ENCODE measurements around the gene AUH.

Gene AUH

DNA sequence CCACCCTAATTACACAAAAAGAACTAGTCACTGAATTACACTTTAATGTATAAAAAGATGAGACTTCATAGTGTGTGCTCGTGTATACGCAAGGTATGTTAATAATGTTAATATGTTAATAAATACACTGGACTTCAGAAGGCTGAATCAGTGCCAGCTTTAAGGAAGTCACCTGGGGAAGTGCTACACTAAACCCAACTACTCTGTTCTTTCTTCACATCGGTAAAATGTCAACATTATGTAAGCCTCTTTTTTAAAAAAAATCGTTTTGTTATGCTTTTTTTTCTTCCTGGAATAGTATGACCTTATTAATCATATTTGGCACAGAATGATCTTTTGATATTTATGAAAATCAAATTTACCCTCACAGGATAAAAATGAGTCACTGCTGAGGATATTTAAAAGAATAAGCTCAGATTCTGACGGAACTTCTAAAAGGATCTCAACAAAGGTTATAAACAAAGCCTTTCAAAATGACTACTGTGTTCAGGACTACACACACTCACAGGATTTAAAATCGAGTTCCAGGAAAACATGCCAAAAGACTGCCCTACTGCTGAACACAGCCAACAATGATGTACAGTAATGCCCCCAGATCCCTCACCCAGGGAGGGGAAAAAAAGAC is 75.9 kb downstream of the AUH start:
- DNase-seq, result no peak

DNA sequence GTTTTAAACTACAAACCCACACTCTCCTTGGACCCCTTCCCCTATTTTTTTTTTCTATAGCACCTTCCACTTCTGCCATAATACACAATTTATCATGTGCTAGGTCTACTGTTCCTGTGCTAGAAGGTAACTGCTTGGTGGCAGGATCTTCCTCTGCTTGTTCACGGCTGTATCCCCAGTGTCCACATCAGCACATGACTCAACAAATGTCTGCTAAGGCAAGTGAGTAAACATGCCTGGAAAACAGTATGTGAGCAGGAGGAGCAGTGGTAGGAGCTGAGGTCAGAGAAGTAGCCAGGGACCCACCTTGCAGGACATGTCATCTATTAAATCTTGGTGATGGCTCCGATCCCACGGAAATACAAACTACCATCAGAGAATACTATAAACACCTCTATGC is 79.4 kb downstream of the AUH start:
- DNase-seq, result no peak

DNA sequence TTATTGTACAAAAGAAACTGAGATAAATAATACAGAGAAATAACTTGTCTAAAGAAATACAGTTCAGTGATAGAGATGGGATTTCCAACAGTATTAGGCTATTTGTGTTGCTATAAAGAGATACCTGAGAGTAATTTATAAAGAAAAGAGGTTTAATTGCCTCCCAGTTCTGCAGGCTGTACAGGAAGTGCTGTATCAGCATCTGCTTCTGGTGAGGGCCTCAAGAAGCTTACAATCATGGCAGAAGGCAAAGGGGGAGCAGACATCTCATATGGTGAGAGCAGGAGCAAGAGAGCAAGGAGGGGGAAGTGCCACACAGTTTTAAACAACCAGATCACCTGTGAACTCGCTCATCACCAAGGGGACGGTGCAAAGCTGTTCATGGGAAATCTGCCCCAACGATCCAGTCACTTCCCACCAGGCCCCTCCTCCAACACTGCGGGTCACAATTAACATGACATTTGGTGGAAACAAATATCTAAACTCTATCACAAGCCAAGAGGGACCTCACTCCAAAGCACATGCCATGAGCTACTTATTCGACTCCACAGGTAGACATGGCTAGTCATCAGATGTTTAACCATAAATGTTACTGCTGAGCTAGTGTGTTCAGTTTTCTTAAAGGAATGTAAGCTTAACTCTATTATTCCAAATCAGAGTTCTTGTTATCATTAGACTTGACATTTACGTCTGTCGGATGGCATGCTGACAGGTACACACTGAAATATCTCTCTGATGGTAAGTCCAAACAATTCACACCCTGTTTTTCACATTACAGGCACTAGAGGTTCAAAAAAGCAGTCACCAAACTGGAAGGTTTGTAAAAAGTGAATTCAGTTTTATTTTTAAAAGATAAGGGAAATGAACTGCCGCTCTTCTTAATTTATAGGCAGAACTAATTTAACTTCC is 82.2 kb downstream of the AUH start:
- DNase-seq, result no peak

DNA sequence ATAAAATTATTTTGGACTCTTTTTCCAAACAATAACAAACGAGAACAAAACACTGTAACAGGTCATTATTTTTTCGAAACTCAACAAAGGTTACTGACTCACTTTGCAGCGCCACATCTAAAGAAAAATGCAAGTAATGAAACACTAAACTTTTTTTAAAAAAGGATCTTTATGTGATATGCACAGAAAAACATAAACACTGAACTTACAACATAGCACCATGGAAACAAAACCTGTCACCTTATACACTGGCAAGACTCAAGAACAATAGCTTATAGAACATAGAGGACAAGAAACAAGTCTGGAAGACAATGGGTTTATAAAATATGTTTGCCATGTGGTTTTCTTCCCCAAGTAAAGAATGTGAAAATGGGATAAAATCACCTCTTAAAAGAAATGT is 85.2 kb downstream of the AUH start:
- DNase-seq, result no peak

DNA sequence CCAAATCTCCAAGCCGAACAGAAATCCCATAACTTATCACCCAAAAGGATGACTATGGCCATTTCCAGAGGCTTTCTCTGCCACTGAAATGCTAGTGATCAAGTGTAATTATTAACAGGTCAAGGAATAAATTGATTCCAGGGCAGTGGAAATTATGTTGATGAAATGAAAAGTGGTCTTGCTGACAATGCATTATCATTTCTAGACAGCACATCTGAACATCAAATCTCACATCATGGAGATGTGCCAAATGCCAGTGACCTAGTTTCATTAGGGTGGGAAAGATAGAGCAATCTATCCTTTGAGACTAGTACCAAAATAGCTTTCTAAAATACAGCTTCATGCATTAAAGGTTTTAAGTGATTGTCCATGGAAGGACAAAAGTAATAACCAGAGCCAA is 86.1 kb downstream of the AUH start:
- DNase-seq, result no peak

DNA sequence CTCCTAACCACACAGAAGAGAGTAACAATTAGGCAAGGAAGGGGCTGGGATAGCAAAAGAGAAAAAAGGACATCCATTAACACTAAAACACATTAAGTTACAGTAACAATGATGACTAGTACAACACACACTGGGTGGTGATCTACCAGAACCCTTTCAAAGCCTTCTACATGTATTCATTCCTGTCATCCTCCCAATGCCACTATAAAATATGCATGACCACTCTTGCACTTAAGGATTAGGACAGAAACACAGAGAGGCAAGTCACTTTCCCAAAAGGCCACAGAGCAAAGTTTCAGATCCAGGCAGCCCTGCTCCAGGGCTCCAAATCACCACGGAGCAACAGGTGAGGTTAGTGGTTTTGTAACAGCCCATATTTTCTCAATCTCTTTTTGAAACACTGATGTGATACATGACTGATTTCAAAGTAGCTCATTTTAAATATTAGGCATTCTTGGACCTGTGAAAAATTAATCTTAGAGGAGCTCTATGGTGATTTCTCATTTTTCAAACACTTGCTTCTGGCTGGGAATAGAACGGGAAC is 86.7 kb downstream of the AUH start:
- DNase-seq, result no peak

DNA sequence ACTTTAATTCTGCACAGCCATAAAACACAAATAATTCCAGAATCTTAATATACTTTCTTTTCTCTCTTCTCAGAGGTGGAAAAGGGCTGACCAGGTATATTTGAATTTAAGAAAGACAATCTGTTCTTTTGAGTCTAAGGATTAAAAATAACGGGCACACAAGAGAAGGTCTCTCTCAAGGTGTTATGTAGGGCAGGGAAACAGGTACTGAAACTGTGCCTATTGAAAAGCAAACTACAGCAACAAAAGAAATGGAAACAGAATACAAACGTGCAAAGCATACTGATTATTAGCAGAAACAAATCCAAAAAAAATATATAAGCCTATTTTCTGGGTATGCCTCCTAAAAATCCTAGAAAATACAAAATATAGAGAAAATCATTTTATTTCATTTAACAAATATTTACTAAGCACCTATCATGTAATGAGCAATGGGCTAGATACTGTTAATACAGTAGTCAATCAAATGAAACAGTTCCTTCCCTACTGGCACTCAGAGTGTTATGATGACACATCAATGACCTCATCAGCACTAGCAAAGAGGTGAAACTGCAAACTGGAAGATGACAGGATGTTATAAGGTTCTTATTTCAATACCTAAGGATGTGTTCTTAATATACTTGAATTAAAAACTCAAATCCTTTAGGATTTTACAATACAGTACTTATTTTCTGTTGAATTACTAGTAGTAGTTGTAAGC is 87.7 kb downstream of the AUH start:
- no peak for DNase-seq

DNA sequence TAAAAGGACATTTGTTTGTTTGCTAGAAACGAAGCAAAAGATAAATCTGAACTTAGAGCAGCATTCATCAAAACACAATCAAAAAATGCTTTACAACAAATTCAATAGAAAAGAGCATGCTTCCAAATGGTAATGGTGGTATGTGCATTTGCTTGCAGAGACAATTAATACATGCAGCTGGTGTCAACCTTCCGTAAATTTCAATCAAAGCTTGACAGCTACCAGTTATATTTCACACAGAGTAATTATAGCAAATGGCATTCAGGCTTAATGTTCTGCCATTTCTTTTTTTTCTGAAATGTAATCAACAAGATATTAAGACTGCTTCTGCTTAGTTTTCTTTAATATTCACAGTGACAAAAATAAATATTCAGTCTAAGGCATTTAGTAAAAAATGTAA is 90.6 kb downstream of the AUH start:
- no peak for DNase-seq

DNA sequence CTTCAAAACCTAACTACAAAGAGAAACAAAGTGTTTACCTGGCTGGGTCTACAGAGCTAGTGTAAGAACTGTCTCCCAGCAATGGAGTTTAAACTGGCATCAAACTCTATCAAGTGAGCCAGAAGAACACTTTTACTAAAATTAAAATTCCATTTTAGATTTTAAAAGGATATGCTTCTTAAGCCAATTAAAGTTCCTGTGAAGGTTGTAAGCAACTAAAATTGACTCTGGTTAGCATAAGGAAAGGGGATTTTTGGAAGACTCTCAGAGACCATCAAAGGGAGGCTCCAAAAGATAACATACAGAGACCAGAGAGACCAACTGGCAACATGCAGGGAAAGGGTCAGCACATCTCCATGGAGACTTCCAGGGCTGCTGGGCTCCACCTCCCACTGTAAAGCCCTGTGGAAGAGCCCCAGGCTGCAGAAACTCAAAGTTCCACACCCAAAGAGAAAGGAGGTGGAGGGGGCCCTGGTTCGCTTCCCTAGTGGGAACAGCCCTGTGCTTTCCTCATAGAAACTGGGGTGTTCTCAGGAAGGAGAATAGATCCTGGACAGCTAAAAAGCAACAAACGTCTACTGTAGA is 91.7 kb downstream of the AUH start:
- DNase-seq, result no peak

DNA sequence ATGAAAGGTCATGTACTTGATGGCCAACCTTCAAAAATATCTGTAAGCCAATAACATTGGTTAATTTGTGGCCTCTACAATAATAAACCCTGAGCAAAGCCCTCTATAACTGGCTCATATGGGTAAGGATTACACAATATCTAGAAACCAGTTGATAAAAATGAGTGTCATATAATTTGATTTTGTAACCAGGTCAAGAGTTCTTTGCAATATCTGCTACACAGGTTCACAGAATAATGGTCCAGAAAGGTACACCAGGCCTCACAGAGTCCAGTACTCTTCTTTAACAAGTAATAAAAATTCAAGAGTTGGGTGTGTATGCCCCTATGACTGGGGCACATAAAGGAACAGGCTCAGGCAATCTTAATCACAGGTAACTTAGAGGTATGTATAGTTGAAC is 95.3 kb downstream of the AUH start:
- DNase-seq, result no peak

DNA sequence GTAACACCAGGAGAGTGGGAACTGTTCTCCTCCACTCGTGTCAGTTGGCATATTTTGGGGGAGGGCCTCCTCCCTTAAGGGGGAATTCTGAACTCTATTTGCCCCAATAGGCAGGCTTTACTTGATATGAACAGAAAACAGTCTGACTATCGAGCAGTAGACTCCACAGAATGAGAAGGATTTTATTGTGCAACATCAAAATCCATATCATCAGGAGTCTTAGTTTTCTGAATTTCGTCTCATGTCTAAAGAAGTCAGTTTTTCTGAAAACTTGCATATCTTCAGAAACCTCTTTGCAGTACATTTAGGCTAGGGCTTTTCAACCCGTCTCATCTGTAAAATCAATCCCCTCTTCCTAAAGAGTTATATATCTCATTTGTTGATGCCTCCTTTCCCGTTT is 96.2 kb downstream of the AUH start:
- DNase-seq, result no peak

DNA sequence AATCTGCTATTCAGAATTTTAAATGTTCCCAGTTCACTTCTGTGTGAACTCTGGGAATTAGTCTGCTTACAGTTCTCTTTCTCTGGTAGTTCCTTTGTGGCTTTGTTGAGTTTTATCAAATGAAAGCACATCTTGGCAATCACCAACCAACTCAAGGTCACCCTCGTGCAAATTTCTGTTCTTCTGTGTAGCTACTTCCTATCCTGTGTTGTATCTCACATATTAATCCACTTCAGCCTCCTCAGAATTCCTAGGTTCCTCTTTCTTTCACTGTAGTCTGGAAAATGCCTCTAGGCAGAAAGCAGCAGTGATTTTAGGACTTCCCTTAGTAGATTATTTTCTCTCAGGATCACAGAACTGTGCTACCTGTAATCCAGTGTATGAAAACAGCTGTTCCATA is 100.3 kb downstream of the AUH start:
- no peak for DNase-seq

DNA sequence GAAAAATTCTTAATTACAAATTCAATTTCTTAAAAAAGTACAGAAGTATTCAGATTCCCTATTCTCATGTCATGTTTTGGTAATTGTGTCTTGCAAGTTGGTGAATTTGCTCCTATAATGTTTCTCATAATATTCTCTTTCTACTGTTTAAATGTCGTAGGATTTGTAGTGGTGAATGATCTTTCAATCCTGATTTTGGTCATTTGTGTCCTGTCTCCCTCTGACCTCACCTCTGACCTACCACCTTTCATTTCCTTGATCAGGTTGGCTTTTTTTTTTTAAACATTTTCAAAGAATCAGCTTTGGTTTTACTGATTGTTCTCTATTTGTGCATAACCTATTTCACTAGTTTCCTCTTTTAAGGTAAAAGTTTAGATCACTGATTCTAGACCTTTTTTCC is 102.6 kb downstream of the AUH start:
- DNase-seq, result no peak

DNA sequence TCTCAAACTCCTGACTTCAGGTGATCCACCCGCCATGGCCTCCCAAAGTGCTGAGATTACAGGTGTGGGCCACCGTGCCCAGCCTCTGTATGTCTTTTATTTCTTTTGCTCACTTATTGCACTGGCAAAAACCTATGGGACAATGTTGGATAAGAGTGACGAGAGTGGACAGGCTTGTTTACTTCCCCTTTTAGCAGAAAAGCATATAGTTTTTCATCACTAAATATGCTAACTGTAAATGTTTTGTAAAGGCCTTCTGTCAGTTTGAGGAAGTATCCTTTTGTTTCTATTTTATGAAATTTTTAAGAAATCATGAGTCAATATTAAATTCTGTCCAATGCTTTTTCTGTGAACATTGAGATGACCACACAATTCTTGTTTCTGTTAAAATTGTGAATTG is 103.3 kb downstream of the AUH start:
- no peak for DNase-seq

DNA sequence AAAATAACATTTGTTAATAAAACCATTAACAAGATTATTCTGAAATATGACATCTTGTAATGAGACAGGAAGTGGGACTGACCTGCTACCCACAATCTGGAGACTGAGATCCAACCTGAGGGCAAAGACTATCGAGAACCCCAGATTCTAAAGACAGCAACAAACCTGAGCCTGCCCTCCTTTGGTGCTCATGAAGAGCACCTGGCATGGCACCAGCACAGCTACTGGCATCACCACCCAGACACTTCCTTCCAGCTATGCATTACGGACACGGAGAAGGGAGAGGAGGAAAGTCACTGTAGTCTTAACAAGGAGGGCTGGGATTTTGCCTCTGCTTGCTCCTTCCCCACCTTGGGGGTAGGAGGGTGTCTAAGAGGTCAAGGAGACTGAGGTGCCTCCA is 105.5 kb downstream of the AUH start:
- no peak for DNase-seq

DNA sequence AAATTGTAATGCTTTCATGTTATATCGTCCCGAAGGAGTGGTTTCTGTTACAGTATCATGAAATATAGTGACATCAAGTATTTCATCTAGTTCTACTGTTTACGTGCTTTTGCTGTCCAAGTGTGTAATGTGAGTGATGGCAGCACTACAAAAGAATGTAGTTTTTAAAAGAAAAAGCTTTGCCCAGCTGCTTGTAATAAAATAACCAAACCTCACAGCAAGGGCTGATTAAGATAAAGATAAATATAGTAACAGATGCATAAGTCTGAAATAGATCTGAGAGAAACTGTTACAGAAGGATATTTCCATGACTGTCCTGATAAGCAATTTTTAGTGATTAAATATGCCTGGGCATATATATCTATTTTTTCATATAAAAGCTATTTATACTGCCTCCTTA is 106.4 kb downstream of the AUH start:
- no peak for DNase-seq

DNA sequence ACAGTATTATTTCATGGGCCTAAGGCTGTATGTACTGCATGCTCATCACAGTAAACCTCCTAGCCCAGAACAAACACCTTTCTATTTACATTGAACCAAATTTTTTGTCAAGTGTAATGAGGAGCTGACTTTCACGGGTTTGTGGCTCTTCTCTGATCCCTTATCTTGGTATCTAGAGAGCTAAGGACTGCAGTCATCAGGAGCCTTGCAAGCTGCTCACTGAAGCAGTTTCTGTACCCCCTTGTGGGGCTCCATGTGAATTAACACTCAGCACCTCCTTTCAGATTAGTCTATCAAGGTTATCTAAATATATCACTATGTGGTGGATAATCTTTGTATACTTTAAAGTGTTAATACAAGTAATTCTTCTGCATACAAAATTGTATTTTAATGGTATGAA is 108.2 kb downstream of the AUH start:
- peak; percentile 50 for DNase-seq

DNA sequence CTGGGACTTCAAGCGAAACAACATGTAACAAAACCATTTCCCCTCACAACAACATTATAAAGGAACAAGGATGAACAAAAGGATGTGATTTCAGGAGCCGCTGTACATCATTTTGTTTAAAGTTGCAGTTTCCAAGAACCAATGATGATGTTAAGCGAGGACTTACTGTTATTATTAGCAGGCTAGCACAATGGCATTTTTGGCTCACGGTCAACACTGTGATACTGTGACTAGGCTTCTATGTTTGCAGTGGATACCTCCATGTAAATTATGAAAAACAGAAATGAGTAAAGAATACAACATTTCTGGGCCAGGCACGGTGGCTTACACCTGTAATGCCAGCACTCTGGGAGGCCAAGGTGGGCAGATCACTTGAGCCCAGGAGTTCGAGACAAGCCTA is 113.0 kb downstream of the AUH start:
- no peak for DNase-seq

DNA sequence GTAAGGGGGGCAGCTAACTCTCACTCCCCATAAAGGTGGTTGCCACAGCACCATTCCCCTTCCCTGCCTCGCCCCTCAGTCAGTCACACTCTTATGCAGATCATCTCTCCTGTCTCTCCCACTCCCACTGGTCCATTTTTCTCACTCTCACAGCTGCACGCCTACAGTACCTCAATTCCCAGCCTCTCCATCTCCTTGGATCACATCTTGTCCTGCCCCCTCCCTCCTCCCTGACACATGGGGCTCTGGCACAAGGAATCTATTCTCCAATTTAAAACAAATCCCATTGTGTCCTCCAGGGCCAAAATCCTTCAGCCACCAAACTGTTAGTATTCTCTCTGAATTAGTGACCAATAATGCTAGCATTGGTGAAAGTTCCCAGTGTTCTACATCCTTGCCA is 114.4 kb downstream of the AUH start:
- DNase-seq, result no peak

DNA sequence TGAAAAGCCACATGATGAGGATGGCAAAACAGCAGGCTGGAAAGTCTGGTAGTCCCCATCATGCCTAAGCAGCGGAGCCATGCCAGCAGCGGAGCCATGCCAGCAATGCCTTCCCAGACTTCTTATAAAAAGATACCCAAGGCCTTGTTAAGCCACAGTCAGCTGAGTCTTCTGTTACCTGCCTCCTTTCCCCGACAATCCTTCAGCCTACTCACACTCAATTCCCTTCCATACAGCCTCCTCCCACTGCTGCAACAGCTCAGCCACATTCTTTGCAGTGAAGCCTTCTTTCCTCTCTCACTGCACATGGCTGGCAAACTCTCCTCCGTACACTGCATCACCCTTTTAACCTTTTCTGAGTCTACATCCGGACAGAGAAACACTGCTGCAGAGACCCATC is 114.9 kb downstream of the AUH start:
- no peak for DNase-seq

DNA sequence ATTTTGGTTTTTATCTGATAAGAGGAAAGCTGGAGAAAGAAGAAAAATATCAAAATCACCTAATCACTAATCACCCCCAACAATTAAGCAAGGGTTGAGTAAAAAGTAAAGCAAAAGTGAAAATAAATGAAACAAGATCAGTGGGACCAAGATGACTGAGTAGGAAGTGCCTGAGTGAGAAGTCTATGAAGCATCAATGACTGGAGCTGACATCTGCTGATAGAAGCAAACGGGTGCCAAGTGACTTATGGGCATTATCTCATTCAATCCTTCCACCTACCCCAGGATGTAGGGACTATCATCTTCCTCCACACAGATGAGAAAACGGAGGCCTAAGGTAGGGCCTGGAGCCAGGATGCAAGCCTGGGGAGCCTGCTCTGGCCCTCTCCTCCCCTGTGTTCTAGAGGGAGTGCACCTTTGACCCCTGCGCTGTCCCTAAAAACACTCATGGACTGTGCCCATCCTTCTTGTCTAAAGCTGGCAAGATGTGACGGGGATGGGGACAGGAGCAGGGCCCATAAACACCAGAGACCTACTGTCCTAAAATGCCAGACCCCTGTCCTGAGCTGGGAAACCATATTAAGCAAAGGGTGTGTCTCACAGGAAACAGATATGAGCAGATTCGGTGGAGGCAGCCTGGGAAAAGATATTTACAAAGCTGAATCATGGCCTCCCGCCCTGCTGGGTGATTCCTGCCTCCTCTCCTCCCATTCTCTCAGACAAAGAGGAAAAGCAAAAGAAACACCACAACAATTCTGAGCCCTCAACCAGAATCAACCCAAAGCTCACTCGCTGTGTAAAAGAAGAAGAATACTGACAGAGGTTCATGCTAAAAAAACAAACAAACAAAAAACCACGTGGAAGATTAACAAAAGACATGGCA is 116.0 kb downstream of the AUH start:
- DNase-seq, result peak; percentile 3

DNA sequence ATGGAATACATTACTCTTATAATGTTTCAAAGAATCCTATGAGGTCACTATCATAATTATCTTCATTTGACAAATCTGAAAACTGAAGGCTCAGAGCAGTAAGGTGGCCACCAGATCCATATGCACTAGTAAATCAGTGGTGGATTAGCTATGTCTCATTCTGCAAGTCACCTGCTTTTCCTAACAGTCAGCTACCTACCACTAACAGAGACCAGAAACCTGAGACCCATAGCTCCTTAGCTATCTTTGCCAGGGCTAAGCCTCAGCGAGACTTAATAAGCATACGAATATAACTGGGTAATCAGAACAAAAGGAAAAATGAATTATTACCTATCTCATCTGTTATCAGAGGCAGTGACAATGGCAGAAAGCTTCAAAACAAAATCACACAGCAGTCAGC is 118.7 kb downstream of the AUH start:
- DNase-seq, result no peak
